Breast epithelium (tissue), 3 donors: ENCODE measurements around the gene PLA2G4A.

Experiments
- POLR2A ChIP-seq: fragments of 450-650 bp; IDR thresholded peaks from one replicate; pipeline ENCODE4 v1.6.1; 2016; ENCODE audit warnings: antibody characterized with exemption, mild to moderate bottlenecking, moderate library complexity
- POLR2AphosphoS5 ChIP-seq, 3 donors: sonication (generic); formaldehyde crosslinking; IDR thresholded peaks; one replicate each; pipeline ENCODE4 v1.6.1; 2017; ENCODE audit warnings: antibody characterized with exemption in 3 of 3

- TF ChIP-seq POLR2A (no peak), POLR2AphosphoS5 (IDR thresholded peaks at IDR 0.05) (no peak)
Observed at GRCh38 chr1:186887203-186887602, 58.5 kb downstream of the PLA2G4A start.
